K562 (cell line): Measurements from ENCODE around the gene LRP3.

Source experiments
- CHD7 ChIP-seq: fragments of 200-600 bp; sonication (generic); IDR thresholded peaks from one replicate; pipeline ENCODE4 v1.6.1; 2012; ENCODE audit warnings: mild to moderate bottlenecking, low read depth, low read length, inconsistent platforms
- KAT2B ChIP-seq: IDR thresholded peaks from one replicate; pipeline ENCODE4 v1.6.1; 2012; ENCODE audit warnings: low read depth, mild to moderate bottlenecking, control low read depth, inconsistent platforms, low read length, moderate library complexity
- NELFE ChIP-seq: IDR thresholded peaks from 2 replicates; pipeline ENCODE4 v1.6.1; 2011; ENCODE audit warnings: mild to moderate bottlenecking; ENCODE audit not compliant: insufficient read depth, insufficient read length

DNA sequence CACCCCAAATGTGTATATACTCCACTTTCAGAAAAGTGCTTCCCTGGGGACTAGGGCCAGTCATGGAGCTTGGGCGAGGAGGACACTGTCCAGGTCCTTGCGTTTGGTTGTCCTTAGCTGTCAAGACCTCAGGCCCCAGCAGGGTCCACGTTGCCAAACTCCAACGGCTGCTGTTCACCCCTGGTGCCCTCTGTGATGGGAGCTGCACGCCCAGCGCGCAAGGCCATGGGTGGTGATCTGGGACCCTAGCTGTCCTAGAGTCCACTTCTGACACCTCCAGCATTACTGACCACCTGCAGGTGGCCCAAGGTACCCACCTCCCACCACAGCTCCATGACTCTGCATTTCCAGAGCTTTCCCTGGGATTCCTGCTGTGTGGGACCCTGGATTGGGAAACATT, 4.0 kb downstream of the LRP3 start:
- no peak for TF ChIP-seq CHD7
- TF ChIP-seq NELFE = no peak
- no peak for TF ChIP-seq KAT2B
